HG03520 (cell line): ENCODE results near the gene FLYWCH2.
A peak's percentile ranks its signal among the peaks of the same experiment; 100 is the strongest.
"Not testable (repeated sequence)": the region's sequence is repeated elsewhere in the genome, so short reads cannot be mapped to it uniquely, and the experiment has no call there.

Source experiments
- ATAC-seq: cut with Tn5 transposase; IDR thresholded peaks from one replicate; pipeline ENCODE4 v1.9.1; 2021; ENCODE audit warnings: mild to moderate bottlenecking, moderate library complexity; ENCODE audit not compliant: unreplicated experiment

The FLYWCH2 gene

GRCh38 chr16:2881783-2882649, 999 bp upstream of the FLYWCH2 start:
- no peak for ATAC-seq

GRCh38 chr16:2883458-2883908, 468 bp downstream of the FLYWCH2 start:
- ATAC-seq, result no peak

GRCh38 chr16:2884041-2884451, 1.0 kb downstream of the FLYWCH2 start:
- no peak for ATAC-seq

GRCh38 chr16:2894231-2894630, 11.2 kb downstream of the FLYWCH2 start:
- no peak for ATAC-seq

- ATAC-seq, result no peak
Observed at GRCh38 chr16:2895813-2896212, 12.8 kb downstream of the FLYWCH2 start.

- no peak for ATAC-seq
Observed at GRCh38 chr16:2896480-2897010, 13.5 kb downstream of the FLYWCH2 start.

- ATAC-seq, result no peak
Observed at GRCh38 chr16:2897110-2897509, 14.1 kb downstream of the FLYWCH2 start.

- no peak for ATAC-seq
Observed at GRCh38 chr16:2898831-2899563, 16.0 kb downstream of the FLYWCH2 start.

GRCh38 chr16:2899564-2900072, 16.6 kb downstream of the FLYWCH2 start:
- ATAC-seq, result no peak

GRCh38 chr16:2900526-2901075, 17.6 kb downstream of the FLYWCH2 start:
- ATAC-seq, result no peak

- ATAC-seq, result no peak
Observed at GRCh38 chr16:2902337-2903130, 19.5 kb downstream of the FLYWCH2 start.

GRCh38 chr16:2904100-2904921, 21.3 kb downstream of the FLYWCH2 start:
- peak; percentile 31 for ATAC-seq

GRCh38 chr16:2904922-2905240, 21.9 kb downstream of the FLYWCH2 start:
- ATAC-seq, result peak; percentile 11

- ATAC-seq, result peak; percentile 65
Observed at GRCh38 chr16:2905241-2905987, 22.4 kb downstream of the FLYWCH2 start.

GRCh38 chr16:2905988-2906387, 23.0 kb downstream of the FLYWCH2 start:
- ATAC-seq, result no peak

- ATAC-seq, result not testable (repeated sequence)
Observed at GRCh38 chr16:2907084-2907753, 24.2 kb downstream of the FLYWCH2 start.

- ATAC-seq, result no peak
Observed at GRCh38 chr16:2910441-2910969, 27.5 kb downstream of the FLYWCH2 start.

GRCh38 chr16:2911638-2912329, 28.8 kb downstream of the FLYWCH2 start, which contains the start of gene FLYWCH1:
Gene FLYWCH1 (plus strand): TSS chr16:2911931. CDS start chr16:2929686, 17,755 bp downstream.
- ATAC-seq, result peak; percentile 91
